GM12892 (cell line): Measurements from ENCODE around the gene PSD. TPM values are rescaled to one million over a fixed set of nuclear protein-coding genes. Genes with fewer than 3 reads are reported as not detected.
"Not testable (repeated sequence)": the region's sequence is repeated elsewhere in the genome, so short reads cannot be mapped to it uniquely, and the experiment has no call there.

ENCODE experiments used
- DNase-seq: peaks from one replicate; pipeline ENCODE4 v3.0.0; 2011; ENCODE audit not compliant: insufficient read length
- FAIRE-seq: peaks from 2 replicates; lab custom pipeline; 2011; peaks lifted over from hg19 to GRCh38; lab: Jason Lieb, UNC
- POLR2A ChIP-seq: IDR thresholded peaks from 2 replicates; pipeline ENCODE4 v1.6.1; 2011; ENCODE audit warnings: low read depth, low read length, control low read depth
- POLR2AphosphoS5 ChIP-seq: IDR thresholded peaks from 2 replicates; pipeline ENCODE4 v1.6.1; 2011; ENCODE audit warnings: low read depth, low read length, control low read depth
- TAF1 ChIP-seq: IDR thresholded peaks from 2 replicates; pipeline ENCODE4 v1.6.1; 2011; ENCODE audit warnings: low read depth, mild to moderate bottlenecking, control low read depth, low read length, borderline replicate concordance
- polyA plus RNA-seq: library from polyadenylated mRNA; unstranded; fragments of >200 nt; gene quantifications from one replicate; pipeline ENCODE4 v1.2.1, GENCODE V29; 2012; ENCODE audit warnings: missing spikeins, inconsistent platforms; ENCODE audit not compliant: missing spikeins

PSD gene
- polyA plus RNA-seq, result 2.0 TPM

DNA sequence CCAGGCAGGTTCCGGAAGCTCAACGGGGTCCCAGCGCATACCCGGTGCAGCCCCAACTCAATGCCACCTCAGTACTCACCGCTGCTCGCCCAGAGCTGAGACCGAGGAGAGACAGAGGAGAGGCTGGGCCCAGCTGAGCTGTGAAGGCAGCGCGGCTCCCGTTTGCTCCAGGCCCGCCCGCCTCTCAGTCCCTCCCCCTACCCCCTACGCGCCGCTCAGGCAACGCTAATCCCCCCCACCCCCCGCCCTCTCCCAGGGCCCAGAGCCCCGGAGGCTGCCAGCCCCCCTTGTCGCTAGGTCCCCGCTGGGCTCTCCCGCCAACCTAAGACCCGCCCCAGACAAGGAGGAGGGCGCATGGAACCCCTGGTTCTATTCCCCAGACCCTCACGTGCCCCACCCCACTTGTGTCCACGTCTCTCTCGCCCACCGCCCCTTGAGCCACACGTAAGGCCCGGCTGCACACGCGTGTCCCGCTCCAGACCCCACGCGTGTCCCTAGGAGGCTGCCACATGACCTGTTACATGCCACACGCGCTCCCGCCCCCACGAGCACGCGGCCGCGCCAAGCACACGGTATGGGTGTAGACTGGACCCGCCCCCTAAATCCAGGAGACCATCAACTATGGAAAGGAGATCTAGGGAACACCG is at the start of gene PSD:
Gene PSD, minus strand, starts transcription at position 164 of the 647 bp plus-strand sequence. CDS start 1,747 bp downstream, outside the sequence.
- DNase-seq, result no peak
- no peak for FAIRE-seq
- TF ChIP-seq POLR2A (no peak), TAF1 (no peak), POLR2AphosphoS5 (no peak)

DNA sequence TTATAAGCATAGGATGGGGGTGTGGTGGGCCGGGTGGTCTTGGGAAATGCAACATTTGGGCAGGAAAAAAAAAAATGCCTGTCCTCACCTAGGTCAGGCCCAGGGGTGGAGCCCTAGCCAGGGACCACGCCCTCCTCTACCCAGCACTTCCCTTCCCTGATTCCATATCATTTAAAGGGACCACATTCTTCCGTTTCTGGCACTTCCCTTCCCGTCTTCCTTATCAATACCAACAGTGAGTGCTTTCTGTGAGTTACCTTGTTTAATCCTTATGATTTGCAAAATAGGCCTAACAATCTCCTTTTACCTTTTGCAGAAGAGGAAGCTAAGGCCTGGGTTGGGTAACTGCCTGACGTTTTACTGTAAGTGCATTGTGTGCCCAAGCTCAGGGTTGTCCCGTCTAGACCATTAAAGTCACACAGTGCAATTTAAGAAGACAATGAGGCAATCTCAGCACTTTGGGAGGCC is 49.4 kb upstream of the PSD start:
- FAIRE-seq, result no peak

GRCh38 chr10:102467318-102467717 is 48.7 kb upstream of the PSD start:
- TF ChIP-seq TAF1, result no peak
- no peak for TF ChIP-seq POLR2AphosphoS5
- no peak for TF ChIP-seq POLR2A

More for the DNA sequence above, 49.4 kb upstream of the PSD start:
- TF ChIP-seq TAF1 (no peak), POLR2AphosphoS5 (no peak), POLR2A (no peak)
- DNase-seq, result no peak

GRCh38 chr10:102465466-102465865 is 46.9 kb upstream of the PSD start:
- no peak for TF ChIP-seq TAF1
- no peak for TF ChIP-seq POLR2AphosphoS5
- no peak for TF ChIP-seq POLR2A
- DNase-seq (no peak), FAIRE-seq (no peak)

More at GRCh38 chr10:102467318-102467717, 48.7 kb upstream of the PSD start:
- DNase-seq (no peak), FAIRE-seq (no peak)

DNA sequence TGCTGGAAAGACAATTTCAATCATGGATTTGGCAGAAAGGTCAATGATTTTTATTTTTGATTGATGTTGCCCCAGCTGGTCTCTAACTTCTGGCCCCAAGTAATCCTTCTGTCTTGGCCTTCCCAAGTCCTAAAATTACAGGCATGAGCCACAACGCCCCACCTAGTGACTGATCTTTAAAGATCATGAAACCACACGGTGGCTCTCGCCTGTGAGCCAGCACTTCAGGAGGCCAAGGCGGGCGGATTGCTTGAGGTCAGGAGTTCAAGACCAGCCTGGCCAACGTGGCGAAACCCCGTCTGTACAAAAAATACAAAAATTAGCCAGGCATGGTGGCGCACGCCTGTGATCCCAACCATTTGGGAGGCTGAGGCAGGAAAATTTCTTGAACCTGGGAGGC is 45.4 kb upstream of the PSD start:
- TF ChIP-seq POLR2A (no peak), POLR2AphosphoS5 (no peak), TAF1 (no peak)
- no peak for FAIRE-seq
- no peak for DNase-seq

- no peak for TF ChIP-seq POLR2AphosphoS5
- TF ChIP-seq POLR2A, result no peak
- no peak for TF ChIP-seq TAF1
- DNase-seq (no peak), FAIRE-seq (no peak)
Observed at GRCh38 chr10:102462512-102463054, 44.0 kb upstream of the PSD start.

GRCh38 chr10:102461187-102462054 is 42.8 kb upstream of the PSD start:
- peak; percentile 93 for FAIRE-seq
- TF ChIP-seq POLR2A (peak; percentile 39; the same call in 1 of the 2 replicates), POLR2AphosphoS5 (no peak)
- DNase-seq, result peak; percentile 100

DNA sequence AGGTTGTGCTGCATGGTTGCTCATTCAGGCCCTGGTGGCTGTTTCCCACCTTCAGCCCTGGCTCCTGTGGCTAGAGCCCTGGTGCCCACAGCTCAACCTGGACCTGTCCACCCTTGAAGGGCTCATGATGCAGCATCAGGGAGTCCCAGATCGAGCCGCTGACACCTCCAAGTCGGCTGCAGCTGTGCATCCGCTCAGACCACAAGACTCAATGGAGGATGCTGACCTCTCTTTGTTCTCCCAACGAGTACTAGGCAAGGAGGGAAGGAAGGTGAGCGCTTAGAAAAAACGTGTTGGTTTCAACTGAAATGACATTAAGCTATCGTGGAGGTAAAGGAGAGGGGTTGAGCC is 42.2 kb upstream of the PSD start:
- DNase-seq (no peak), FAIRE-seq (no peak)
- TF ChIP-seq POLR2A (peak; percentile 33; the same call in 1 of the 2 replicates), TAF1 (no peak; the same call in 1 of the 2 replicates), POLR2AphosphoS5 (no peak)

GRCh38 chr10:102458656-102459055 is 40.1 kb upstream of the PSD start:
- TF ChIP-seq POLR2AphosphoS5 (no peak), TAF1 (no peak), POLR2A (no peak)
- FAIRE-seq (no peak), DNase-seq (no peak)

DNA sequence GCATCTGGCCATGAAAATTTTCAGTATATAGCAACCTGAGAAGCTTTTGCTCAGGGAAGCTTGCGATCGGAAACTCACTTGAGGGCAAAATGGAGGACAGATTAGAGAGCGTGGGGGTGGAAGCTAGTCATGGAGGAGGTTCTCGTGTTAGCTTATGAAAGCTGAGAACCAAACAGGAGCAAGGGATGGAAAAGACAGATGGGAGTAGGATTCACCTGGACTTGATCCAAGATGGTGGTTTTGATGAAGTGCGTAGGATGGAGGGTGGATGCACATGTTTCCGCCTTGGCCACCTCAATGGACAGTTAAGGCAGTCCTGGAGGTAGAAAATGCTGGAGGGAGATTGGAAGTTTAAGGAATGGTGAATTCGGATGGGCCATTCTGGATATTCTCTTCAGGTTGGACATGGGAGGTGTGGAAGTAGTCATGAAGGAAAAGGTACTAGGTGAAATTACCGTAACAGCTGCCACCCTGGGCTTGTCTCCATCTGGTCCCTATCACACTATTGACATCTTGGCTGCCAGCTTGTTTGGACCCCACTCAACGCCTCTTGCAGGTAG is 39.1 kb upstream of the PSD start:
- FAIRE-seq (no peak), DNase-seq (no peak)
- TF ChIP-seq POLR2A, result no peak
- no peak for TF ChIP-seq TAF1
- no peak for TF ChIP-seq POLR2AphosphoS5

- TF ChIP-seq POLR2AphosphoS5, result no peak
- no peak for TF ChIP-seq POLR2A
- TF ChIP-seq TAF1, result no peak
- DNase-seq, result no peak
- FAIRE-seq, result no peak
Observed at GRCh38 chr10:102455893-102456471, 37.4 kb upstream of the PSD start.

DNA sequence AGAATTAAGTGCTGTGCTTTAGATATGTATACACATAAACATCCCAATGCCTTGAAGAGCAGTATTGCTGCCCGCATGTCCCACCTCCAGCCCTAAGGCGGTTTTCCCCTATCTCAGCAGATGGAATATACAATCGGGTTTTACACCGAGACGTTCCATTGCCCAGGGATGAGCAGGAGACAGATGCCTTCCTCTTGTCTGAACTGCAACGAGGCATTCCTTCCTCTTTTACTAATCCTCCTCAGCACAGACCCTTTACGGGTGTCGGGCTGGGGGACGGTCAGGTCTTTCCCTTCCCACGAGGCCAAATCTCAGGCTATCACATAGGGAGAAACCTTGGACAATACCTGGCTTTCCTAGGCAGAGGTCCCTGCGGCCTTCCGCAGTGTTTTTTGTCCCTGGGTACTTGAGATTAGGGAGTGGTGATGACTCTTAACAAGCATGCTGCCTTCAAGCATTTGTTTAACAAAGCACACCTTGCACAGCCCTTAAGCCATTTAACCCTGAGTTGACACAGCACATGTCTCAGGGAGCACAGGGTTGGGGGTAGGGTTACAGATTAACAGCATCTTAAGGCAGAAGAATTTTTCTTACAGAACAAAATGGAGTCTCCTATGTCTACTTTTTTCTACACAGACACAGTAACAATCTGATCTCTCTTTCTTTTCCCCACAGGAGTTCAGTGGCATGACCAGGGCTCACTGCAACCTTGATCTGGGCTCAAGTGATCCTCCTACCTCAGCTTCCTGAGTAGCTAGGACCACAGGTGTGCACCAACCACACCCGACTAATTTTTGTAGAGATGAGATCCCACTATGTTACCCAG is 36.3 kb upstream of the PSD start:
- DNase-seq, FAIRE-seq: not testable (repeated sequence)
